NB4 (cell line): ENCODE data around the gene SVIL.

Source experiments
- CTCF ChIP-seq: IDR thresholded peaks from one replicate; pipeline ENCODE4 v1.5.1; 2012; ENCODE audit warnings: low read depth, low read length
- POLR2A ChIP-seq: IDR thresholded peaks from 2 replicates; pipeline ENCODE4 v1.6.1; 2011; ENCODE audit warnings: mild to moderate bottlenecking; ENCODE audit not compliant: insufficient read length; ENCODE audit errors: extremely low read depth

- TF ChIP-seq CTCF (no peak), POLR2A (no peak)
Measured at GRCh38 chr10:29627201-29628132, 7.3 kb downstream of the SVIL start.
